ENCODE data around the gene RHOT1. TPM values are rescaled to one million over a fixed set of nuclear protein-coding genes. Genes with fewer than 3 reads are reported as not detected.
"Not testable (repeated sequence)": the region's sequence is repeated elsewhere in the genome, so short reads cannot be mapped to it uniquely, and the experiment has no call there.

RHOT1 gene
- total RNA-seq, 1 experiment from 2014 or later = 22.3 TPM

DNA sequence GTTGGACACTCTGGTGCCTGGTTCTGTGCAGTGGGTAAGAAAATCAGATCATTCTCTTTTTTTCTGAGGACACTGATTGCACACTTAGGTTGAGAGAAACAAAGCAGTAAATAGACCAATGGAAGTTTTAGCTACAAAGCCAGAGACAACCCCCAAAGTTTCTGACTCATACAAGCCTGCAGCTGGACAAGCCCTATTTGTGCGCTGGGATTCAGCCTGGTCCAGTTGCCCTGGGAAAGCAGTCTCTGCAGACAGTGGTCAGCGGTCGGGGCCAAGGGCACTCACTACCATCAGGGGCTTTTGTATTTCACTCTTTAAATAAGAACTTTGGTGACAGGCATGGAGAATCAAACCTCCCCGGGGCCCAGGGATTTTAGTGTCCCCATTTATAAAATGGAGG, 117.3 kb downstream of the RHOT1 start:
- Histone ChIP-seq H4K20me1 (ENCODE audit: low read length) (no peaks in the 10 kb centered on the region), H3K27ac (ENCODE audit: low read length) (no peak overlapping the region), H3K79me2 (ENCODE audit: low read length) (no peaks in the 10 kb centered on the region), H3K9me2 (replicated peaks; ENCODE audit: low read length) (no peaks in the 10 kb centered on the region), H3K4me1 (ENCODE audit: insufficient read depth, low read length) (no peaks in the 10 kb centered on the region), H3F3A (ENCODE audit: low read length, unreplicated experiment) (no peaks in the 10 kb centered on the region), H3K4me2 (ENCODE audit: low read length) (no peak overlapping the region), H3K9me3 (ENCODE audit: low read length) (no peaks in the 10 kb centered on the region), H3K27me3 (ENCODE audit: low read length) (peaks cover 11% of the 10 kb centered on the region), H3K36me3 (ENCODE audit: low read depth, low read length) (no peaks in the 10 kb centered on the region), H3K9ac (ENCODE audit: low read length) (no peak overlapping the region), H3K4me3 (ENCODE audit: low read length) (no peak overlapping the region), H2AFZ (ENCODE audit: low read length) (no peak overlapping the region)
- ATAC-seq (0 out of 2 replicates have a peak, but pooled peaks have one; percentile 37), DNase-seq (no peak)
- intact Hi-C loops (cut with micrococcal nuclease) = loop anchor here (1.0 kb wide), 1 partner anchor 18 kb away; no protein-coding TSS in a partner anchor
- CTCF ChIA-PET = no interaction called here
- POLR2A ChIA-PET (ENCODE audit: unreplicated experiment) = no interaction called here
- BruUV-seq (replicated peaks) = no TSS peak
- TF ChIP-seq EZH2phosphoT487 (IDR thresholded peaks at IDR 0.05; ENCODE audit: borderline replicate concordance, low read length) (no peak), EZH2 (IDR thresholded peaks at IDR 0.05; ENCODE audit: low read length, unreplicated experiment) (no peak)
- TF ChIP-seq, protein P1, sequence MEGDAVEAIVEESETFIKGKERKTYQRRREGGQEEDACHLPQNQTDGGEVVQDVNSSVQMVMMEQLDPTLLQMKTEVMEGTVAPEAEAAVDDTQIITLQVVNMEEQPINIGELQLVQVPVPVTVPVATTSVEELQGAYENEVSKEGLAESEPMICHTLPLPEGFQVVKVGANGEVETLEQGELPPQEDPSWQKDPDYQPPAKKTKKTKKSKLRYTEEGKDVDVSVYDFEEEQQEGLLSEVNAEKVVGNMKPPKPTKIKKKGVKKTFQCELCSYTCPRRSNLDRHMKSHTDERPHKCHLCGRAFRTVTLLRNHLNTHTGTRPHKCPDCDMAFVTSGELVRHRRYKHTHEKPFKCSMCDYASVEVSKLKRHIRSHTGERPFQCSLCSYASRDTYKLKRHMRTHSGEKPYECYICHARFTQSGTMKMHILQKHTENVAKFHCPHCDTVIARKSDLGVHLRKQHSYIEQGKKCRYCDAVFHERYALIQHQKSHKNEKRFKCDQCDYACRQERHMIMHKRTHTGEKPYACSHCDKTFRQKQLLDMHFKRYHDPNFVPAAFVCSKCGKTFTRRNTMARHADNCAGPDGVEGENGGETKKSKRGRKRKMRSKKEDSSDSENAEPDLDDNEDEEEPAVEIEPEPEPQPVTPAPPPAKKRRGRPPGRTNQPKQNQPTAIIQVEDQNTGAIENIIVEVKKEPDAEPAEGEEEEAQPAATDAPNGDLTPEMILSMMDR (conservative IDR thresholded peaks at IDR 0.05; ENCODE audit: low read depth, low read length) = no peak

DNA sequence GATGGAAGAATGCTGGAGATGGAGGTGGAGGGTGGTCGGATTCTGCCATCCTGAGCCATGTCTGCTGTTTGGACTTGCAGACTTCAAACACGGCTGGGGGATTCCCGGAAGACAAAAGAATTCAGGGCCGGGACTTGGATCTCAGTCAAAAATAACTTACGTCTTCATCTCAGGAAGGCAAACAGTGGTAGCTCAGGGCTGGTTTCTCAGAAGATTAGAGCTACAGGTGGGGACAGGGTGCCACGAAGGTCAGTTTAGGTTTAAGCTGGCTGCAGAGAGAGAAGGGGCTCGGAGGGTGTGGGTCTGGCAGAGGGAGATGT, 119.1 kb downstream of the RHOT1 start:
- no peak for ATAC-seq
- H3K9me2 ChIP-seq (replicated peaks; ENCODE audit: low read length) = no peaks in the 10 kb centered on the region
- TF ChIP-seq, protein P1 (conservative IDR thresholded peaks at IDR 0.05; ENCODE audit: low read depth, low read length) = no peak
- TF ChIP-seq EZH2 (IDR thresholded peaks at IDR 0.05; ENCODE audit: low read length, unreplicated experiment) (no peak), EZH2phosphoT487 (IDR thresholded peaks at IDR 0.05; ENCODE audit: borderline replicate concordance, low read length) (no peak)
- no peaks in the 10 kb centered on the region for H3K36me3 ChIP-seq (ENCODE audit: low read depth, low read length)
- DNase-seq = no peak
- H3K9me3 ChIP-seq (ENCODE audit: low read length) = no peaks in the 10 kb centered on the region
- CTCF ChIA-PET = no interaction called here
- no TSS peak for BruUV-seq (replicated peaks)
- no peak overlapping the region for H3K27ac ChIP-seq (ENCODE audit: low read length)
- POLR2A ChIA-PET (ENCODE audit: unreplicated experiment) = no interaction called here
- H3K4me2 ChIP-seq (ENCODE audit: low read length) = no peak overlapping the region
- no peak overlapping the region for H2AFZ ChIP-seq (ENCODE audit: low read length)
- no peaks in the 10 kb centered on the region for H3K79me2 ChIP-seq (ENCODE audit: low read length)
- H3K4me1 ChIP-seq (ENCODE audit: insufficient read depth, low read length) = no peaks in the 10 kb centered on the region
- H3F3A ChIP-seq (ENCODE audit: low read length, unreplicated experiment) = no peaks in the 10 kb centered on the region
- H3K9ac ChIP-seq (ENCODE audit: low read length) = no peak overlapping the region
- H3K27me3 ChIP-seq (ENCODE audit: low read length) = peaks cover 23% of the 10 kb centered on the region
- no peak overlapping the region for H3K4me3 ChIP-seq (ENCODE audit: low read length)
- H4K20me1 ChIP-seq (ENCODE audit: low read length) = no peaks in the 10 kb centered on the region
- intact Hi-C loops (cut with micrococcal nuclease) = no loop called here

DNA sequence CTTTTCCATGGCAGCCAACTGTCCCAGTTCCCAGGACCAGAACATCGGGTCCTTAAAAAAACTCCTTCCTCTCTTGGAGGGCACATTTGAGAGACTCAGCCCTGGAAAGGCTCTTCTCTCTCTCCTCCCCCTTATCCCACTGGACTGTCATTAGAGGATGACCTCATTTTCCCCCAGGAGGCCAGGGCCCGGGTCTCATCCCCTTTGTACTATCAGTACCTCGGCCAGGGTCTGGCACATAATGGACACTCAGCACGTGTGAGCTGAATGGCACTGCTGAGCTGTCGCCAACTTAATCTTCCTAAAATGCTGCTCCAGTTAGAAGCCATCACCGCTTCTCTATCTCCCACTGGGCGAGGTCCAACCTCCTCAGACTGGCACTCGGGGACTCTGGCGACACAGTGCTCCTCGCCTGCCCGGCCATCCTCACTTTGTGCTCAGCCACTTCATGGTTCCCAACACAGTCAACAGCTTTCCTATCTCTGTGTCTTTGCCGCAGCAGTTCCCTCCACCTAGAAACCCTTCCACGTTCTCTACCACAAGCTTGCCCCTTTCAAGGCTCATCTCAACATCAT, 119.7 kb downstream of the RHOT1 start:
- ATAC-seq = no peak
- ChIA-PET CTCF (no interaction called here), POLR2A (ENCODE audit: unreplicated experiment) (no interaction called here)
- TF ChIP-seq EZH2 (IDR thresholded peaks at IDR 0.05; ENCODE audit: low read length, unreplicated experiment) = no peak
- TF ChIP-seq, protein P1 (conservative IDR thresholded peaks at IDR 0.05; ENCODE audit: low read depth, low read length) = no peak
- Histone ChIP-seq H3K9me2 (replicated peaks; ENCODE audit: low read length) (no peaks in the 10 kb centered on the region), H3K27me3 (ENCODE audit: low read length) (peaks cover 29% of the 10 kb centered on the region), H3K9ac (ENCODE audit: low read length) (no peak overlapping the region), H3K4me3 (ENCODE audit: low read length) (no peak overlapping the region), H3K9me3 (ENCODE audit: low read length) (no peaks in the 10 kb centered on the region), H3K27ac (ENCODE audit: low read length) (no peak overlapping the region), H2AFZ (ENCODE audit: low read length) (no peak overlapping the region), H3K79me2 (ENCODE audit: low read length) (no peaks in the 10 kb centered on the region), H3K4me2 (ENCODE audit: low read length) (no peak overlapping the region), H3K4me1 (ENCODE audit: insufficient read depth, low read length) (no peaks in the 10 kb centered on the region), H3K36me3 (ENCODE audit: low read depth, low read length) (no peaks in the 10 kb centered on the region), H4K20me1 (ENCODE audit: low read length) (no peaks in the 10 kb centered on the region), H3F3A (ENCODE audit: low read length, unreplicated experiment) (no peaks in the 10 kb centered on the region)
- intact Hi-C loops (cut with micrococcal nuclease) = no loop called here
- no peak for DNase-seq
- no TSS peak for BruUV-seq (replicated peaks)

DNA sequence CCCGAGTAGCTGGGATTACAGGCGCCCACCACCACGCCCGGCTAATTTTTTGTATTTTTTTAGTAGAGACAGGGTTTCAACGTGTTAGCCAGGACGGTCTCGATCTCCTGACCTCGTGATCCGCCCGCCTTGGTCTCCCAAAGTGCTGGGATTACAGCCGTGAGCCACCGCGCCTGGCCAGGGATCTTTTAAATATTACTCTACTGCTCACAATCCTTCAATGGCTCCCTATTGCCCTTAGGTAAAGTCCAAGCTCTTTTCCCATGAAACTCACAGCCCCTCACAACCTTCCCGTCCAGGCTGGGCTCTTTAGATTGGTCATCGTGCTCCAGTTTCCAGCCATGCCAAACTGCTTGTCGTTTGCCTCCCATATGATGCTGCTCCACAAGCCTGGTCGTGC, 121.2 kb downstream of the RHOT1 start:
- H3K9me3 ChIP-seq (ENCODE audit: low read length); ATAC-seq; H3K4me3 ChIP-seq (ENCODE audit: low read length); DNase-seq; H3K9ac ChIP-seq (ENCODE audit: low read length); intact Hi-C loops (cut with micrococcal nuclease); H3K27ac ChIP-seq (ENCODE audit: low read length); H3K9me2 ChIP-seq (replicated peaks; ENCODE audit: low read length); H3K4me2 ChIP-seq (ENCODE audit: low read length); H3K4me1 ChIP-seq (ENCODE audit: insufficient read depth, low read length); POLR2A ChIA-PET (ENCODE audit: unreplicated experiment); H4K20me1 ChIP-seq (ENCODE audit: low read length); CTCF ChIA-PET; H3F3A ChIP-seq (ENCODE audit: low read length, unreplicated experiment); H3K79me2 ChIP-seq (ENCODE audit: low read length); H2AFZ ChIP-seq (ENCODE audit: low read length); BruUV-seq (replicated peaks); H3K36me3 ChIP-seq (ENCODE audit: low read depth, low read length): not testable (repeated sequence)
- H3K27me3 ChIP-seq (ENCODE audit: low read length) = peaks cover 43% of the 10 kb centered on the region
